Fibroblast of skin of left quadriceps (primary cell): ENCODE data around the gene HOXA9.
A peak's percentile ranks its signal among the peaks of the same experiment; 100 is the strongest.

Experiments
- DNase-seq, 2 experiments: peaks; one replicate each; pipeline ENCODE4 v3.0.0-alpha.2; 2013; ENCODE audit warnings: low read depth in 2 of 2

The HOXA9 gene

DNA sequence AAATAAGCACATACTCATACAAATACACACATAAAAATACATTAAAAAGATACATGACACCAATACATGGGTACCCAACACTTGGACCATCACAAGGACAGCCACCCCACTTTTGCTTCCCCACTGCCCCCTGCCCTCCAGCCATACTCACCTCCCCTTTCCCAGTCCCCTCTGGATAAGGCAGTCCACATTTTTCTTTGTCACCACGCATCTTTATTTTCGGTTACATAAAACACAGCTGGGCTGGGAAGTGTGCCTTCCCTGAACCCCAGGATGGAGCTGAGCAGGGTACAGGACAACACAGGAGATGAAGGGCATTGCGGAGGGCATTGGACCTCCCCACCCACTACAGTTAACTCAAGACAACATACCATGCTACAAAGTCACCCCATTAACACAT, 11.8 kb downstream of the HOXA9 start:
- no peak for DNase-seq

DNA sequence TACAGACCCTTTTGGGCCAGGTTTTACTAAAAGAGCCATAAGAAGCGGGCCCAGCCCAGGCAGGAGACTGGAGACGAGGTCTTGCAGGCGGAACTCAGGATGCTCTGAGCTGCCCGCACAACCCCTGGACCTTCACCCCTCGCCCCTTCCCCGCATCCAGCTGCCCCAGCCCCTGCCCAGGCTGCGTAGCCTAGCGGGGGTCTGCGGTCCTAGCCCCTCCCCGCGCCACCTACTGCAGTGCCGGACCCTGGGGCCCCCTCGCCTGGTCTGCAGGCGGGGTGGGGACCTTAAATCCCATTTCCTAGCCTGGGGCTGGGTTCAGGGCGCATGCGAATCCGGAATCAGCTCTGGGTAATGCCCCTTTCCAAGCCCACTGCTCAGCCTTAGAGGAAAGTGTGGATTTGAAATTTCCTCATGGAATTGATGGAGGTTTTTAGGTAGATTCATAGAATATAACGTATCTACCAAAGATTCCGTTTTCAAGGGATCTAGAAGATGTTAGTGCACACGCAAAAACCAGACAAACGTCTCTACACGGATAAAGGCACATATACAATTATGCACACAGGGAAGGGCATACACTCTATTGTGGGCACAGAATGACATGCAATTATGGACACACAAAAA, 12.4 kb downstream of the HOXA9 start:
- DNase-seq: no peak

DNA sequence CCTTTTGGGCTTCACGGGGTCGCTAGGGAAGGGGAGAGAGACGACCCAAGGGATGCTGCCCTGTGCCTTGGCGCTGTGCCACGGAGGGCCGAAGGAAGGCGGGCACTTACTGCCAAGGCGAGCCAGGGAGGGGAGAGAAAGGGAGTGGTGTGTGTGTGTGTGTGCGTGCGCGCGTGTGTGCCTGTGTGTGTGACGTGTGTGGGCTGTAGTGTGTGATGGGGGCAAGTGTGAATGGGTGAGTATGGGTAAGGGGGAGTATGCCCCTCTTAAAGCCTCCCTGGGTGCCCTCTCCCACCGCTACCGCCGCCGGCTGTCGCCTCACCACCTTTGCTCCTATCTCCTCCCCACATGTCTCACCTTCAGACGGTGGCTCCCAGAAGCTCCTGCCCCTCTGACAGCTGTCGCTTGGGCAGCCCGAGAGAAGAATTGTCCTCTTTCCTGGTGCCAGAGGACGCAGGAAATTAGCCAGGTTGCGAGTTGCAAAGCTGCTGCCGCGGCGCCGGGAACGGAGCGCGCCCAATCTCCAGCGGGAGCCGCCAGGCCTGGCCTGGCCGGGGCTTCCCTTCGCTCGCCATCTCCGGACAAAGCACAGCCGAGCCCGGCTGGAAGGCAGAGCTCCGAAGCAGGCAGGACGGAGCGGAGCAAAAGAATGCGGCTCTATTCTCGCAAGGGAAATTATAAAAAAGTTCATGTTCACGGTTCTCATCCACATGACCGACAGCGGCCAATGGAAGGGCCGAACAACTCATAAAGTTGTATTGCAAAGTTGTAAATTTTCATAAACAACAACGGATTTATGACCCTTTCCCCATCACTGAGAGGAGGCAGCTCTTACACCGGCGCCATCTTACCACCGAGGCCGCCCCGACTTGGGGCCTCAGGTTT, 13.2 kb downstream of the HOXA9 start, which contains the start of gene HOXA3:
TSS of gene HOXA3 (minus strand) at position 653 of the 885 bp plus-strand sequence. CDS start 41,943 bp downstream, outside the sequence.
- peak; percentile 77 to 78 for DNase-seq

DNA sequence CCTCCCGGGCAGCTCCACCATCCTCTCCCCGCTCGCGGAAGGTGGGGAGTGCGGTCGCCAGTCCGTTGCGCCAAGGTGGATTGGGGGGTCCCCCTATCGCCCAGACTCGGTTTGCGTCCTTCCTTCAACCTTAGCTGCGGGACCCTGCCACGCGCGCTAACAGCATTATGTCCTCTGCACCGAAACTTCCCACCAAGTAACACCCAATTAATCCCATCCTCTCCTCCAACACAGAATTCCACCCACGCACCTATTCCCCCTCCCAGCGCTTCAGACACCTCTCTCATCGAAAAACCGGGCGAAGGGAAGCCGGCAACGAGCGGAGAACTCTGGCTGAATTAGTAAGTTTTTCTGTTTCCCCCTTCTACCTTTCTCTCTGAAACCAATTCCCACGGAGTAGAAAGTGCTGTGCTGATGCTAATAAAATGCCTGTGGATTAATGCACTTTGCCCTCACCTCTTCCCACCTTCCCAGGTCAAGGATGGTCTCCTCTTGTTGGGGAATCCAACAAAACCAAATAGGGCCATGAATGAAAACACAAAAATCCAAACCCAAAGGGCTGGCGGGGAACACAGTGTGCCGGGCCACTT, 13.9 kb downstream of the HOXA9 start:
- DNase-seq: no peak

DNA sequence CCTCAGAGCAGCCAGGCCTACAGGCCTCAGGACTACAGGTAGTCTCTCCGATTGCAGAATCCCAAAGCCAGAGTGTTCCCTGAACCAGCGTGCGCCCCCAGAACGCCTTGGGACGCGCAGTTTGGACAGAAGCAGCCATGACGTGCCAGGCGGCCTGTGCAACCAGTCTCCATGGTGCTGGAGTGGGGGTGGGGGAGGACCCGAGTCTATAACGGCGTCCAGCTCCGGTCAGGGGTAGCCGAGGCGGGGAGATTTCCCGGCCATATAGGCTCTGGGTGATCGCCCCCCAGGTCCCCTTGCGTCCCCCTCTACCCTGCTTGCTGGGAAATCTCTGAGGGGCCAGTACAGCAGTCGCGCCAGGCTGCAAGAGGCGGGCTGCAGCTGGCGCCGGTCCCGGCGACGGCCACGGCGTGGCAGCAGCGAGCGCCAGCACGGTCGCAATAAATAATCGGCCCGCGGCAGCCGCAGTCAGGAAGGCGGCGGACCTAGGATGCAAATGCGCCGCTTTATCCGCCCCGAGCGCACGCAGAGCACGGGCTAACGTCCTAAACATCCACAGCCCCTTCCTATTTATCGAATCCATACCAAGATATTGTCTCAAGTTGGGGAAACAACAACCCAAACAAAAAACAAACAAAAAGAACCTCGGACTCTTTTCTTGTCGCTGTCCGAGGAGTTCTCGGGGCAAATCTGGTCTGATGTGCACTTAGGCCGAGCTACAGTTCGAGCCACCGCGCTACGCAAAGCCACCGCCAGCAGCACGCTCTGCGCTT, 14.6 kb downstream of the HOXA9 start:
- no peak for DNase-seq

DNA sequence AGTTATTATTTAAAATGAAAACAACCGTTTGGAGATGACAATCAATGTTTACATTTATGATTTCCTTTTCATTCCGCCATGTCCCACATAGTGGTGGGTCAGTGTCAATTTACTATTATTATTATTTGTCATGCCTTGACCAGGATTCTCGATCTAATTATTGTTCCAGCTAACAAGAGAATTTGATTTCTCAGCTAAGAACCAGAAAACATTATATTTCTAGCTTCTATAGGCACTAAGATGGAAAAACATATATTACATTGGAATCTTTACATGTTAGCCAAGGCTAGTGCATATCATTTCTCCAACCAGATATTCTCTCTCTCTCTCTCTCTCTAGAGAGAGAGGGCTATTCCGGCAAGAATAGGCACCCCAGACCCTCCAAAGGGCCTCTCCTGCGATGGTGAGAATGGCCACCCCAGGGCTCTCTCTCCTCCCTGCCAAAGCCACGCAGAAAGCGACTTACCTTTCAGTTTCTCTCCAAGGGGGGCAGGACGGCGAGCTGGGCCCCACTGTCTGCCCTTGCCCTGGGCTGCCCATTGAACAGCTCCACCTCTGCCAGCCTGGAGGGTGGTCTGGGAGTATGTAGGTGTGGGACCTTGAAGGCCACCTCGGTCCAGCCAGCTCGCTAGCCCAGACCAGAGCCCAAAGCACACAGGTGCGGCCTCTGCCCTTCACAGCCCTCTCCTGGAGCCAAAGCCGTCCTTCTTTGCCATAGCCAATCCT, 15.3 kb downstream of the HOXA9 start:
- DNase-seq: no peak

DNA sequence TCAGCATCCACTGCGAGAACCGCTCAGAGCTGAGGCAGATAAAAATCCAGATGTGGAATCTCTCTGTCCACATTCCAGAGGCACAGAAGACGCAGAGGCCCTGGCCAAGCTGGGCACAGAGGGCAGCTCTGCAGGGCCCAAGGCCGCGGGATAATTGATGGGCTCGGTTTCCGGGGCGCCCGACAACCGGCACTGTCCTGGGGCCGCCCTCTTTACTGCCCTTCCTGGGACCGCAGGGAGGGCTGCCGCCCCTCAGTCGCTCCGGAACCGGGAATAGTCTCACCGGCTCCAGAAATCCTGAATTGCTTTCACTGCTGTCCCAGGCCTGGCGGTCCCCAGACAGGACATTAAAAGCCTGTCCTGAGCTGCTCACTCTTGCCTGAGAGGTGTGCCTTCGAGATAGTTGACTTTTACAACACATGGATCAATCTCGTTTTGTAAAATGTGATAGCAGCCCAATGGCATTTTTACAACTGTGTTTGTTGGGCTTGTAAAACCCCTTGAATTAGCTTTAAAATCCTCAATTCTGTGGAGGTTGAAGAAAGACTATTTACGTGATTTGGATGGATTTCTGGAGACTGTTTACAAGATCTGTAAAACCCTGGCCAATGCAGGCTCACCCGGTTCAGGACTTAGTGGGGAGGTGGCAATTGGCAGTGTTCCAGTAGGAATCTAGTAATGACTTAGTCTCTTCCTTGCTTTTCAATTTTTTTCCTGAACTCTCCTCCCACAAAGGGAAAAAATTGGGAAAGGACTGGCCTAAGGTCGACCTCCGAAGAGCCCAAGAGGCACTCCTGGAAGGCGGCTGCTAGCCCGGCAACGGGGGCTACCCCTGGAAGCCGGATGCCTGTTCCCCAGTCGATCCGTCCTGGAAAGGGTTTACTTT, 16.3 kb downstream of the HOXA9 start:
- no peak for DNase-seq

DNA sequence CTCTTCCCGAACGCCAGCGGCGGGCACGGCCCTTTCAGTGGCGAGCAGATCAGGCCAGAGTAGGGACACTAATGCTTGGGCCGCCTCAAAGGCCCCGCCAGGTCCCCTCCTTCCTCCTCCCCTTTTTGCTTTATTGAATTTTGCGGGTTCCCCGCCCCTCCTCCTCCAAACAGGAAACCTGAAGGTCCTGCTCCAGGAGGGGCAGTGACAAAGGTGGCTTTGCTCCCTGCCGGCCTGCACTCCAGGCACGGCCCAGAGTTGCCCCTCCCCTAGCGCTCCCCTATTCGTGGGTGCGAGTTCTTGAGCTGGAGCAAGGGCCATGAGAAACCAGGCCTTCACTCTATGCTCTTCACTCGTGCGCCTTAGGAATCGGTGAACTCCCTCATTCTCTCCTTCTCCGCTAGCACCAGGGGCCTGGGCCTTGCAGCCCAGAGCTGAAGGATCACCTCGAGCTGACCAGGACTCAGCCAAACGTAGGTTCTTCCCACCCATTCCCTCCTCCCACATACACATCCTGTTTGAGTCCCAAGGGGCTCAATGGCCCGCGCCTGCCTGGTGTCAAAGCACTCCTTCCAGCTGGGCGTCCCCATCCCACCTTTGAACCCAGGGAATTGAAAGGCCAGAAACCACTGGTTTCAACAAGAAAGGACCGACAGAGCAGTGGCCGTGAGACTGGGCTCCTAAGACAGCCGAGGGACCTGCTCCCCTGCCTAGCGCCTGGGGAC, 17.1 kb downstream of the HOXA9 start:
- no peak for DNase-seq

DNA sequence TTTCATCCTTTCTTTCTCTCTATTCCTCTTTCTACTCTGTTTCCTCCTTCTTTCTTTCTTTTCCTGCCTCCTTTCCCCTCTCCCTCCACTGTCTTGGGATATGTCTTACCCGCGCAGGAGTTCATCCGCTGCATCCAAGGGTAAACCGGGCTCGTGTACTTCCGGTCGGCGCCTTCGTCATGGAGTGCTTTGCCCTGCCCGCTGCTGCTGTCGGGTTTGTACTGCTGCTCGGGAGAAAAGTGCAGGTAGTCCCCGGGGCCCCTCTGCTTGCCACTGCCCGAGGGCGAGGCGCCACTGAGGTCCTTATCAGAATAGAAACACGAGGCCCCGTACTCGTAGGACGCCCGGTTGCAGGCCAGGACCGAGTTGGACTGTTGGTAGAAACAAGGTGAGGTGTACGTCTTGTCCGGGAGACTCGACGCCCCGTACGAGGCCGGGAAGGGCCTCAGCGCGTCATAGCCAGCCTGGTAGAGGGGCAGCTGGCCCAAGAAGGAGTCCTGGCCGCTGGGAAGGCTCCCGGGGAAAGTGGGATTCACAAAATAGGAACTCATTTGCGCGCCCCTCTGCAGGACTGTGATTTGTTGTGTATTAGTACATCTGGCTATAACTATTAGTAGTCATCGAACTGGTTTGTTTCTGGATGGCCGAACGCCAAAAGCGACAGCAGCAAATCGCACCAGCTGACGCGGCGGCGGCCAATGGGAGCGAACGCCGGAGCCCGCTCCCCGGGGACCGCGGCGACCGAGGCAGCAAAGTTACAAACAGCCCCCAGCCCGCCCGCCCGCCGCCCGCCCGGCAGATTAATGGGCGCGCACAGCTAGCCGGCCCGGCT, 17.9 kb downstream of the HOXA9 start, which contains the start of gene HOXA6:
TSS of gene HOXA6 (minus strand) at position 576 of the 832 bp plus-strand sequence. CDS start at position 551, 25 bp downstream.
- no peak for DNase-seq

DNA sequence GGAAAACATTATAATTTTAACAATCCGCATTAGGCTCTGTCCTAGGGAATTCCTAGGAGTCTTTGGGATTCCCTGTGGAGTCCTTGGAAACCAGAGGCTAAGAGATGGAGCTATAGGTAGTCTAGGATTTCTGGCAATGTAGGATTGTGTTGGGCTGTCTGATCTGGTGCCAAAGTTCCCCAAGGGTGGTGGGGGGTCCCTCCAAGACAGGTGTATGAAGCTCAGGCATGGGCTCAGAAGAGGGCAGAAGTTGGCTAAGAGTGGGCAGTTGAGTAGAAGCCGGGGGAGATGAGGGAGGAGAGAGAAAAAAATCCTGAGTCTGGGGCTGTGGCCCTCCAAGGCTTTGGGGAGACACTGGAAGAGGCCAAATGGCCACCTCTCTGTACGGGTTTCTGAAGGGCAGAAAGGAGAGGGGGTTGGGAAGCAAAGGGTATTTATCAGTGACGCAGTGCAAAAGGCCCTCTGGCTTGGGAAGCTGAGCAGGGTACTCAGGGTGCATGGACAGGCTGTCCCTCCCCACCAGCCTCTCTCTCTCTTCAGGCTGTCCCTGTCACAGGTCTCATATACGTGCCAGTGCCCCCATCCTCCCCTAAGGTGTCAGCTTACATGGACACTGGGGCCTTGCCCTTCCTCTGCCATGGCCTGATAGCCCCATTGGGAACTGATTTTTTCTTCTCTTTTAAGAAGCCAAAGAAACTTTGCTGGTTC, 18.7 kb downstream of the HOXA9 start:
- no peak for DNase-seq

DNA sequence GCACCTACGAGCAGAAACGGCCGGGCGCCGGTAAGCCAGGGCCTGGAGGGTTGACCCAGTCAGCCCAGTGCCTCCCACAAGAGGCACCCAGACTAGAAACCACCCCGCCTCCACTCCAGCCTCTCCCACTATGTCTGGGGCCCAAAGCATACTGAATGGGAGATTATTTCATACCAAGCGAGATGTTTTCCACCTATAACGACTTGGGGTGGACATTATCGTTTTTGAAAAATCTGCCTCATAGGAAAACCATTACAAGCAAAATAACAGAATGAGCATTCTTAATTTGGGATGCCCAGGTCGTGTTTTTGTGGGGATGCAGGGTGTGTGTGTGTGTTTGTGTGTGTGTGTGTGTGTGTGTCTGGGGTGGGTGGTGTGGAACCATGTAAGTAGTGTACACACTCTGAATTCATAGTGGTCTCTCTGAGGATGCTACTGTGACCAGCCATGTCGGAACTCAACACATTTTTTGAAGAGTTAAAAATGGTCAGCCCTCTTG, 19.4 kb downstream of the HOXA9 start:
- no peak for DNase-seq

DNA sequence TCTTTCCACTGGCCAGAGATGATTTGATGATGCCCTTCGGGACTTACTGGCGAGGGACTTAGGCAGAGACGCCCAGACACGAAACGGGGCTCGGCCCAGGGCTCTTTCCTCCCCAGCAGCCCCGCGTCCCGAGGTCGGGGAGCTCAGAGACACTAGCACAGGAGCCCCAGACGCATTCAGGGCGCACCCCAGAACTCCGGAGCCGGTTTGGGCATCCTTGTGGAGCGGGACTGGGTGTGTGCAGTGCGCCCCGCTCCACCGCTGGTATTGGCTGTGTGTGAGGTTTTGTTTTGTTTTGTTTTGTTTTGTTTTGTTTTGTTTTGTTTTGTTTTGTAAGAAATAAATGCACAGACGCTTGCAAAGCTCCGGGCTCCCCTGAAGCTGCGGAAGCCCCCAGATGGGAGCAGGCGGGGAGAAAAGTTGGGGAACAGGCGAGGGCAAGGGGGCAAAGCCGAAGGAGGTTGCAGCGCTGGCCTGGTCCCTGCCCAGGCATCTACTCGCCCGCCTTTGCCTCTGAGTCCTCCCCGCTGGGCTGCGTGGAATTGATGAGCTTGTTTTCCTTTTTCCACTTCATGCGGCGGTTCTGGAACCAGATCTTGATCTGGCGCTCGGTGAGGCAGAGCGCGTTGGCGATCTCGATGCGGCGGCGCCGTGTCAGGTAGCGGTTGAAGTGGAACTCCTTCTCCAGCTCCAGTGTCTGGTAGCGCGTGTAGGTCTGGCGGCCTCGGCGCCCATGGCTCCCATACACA, 20.0 kb downstream of the HOXA9 start:
- DNase-seq: no peak

DNA sequence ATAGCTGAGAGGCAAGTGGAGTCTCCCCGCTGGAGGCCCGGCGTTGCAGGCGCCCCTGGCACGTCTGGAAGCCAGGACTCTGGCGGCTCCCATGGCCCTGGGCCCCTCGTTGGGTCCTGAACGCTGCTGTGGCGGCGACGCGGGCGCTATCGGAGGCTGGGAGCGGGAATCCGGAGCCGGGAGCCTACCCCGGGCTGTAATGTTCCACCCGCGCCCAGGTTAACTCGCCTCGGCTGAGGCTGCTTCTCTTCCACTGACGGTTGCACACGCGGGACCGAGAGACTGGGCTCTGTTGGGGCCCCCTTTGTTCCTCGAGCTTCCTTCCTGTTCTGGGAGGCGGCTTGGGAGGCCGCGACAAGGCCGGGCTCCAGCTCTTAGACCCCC, 20.6 kb downstream of the HOXA9 start:
- DNase-seq: no peak

DNA sequence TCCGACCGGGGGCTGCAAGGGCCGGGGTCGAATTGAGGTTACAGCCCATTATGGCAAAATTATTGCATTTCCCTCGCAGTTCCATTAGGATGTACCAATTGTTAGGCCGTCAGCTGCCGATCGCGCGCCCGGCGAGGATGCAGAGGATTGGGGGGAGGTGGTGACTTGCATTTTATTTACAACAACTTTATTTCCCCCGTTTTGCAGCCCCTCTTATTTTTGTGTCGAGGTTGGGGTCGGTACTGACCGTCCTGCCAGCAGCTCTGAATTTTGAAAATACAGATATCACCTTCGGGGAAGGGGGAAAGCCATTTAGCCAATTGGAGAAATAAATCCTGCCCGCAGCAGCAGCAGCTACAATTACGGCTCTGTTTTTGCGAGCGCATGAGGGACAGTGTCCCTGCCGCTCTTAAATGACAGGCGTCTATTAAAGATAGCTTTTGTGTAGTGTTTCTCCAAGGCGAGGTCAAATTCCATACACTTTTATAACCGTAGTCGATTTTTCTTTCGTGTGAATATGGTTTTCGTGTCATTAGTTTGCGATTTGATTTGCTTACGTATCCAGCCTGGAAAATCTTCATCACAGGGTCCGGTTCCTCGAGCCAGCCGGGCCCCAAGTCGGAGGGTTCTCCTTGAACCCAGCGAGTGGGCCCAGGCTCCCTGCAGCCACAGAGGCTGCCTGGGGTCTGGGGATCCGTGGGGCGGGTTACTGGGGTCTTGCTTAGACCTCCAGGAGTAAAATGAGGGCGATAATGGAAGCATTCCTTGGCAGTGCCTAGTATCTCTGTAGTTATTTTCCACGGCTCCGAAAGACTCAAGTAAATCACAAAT, 21.2 kb downstream of the HOXA9 start:
- no peak for DNase-seq

DNA sequence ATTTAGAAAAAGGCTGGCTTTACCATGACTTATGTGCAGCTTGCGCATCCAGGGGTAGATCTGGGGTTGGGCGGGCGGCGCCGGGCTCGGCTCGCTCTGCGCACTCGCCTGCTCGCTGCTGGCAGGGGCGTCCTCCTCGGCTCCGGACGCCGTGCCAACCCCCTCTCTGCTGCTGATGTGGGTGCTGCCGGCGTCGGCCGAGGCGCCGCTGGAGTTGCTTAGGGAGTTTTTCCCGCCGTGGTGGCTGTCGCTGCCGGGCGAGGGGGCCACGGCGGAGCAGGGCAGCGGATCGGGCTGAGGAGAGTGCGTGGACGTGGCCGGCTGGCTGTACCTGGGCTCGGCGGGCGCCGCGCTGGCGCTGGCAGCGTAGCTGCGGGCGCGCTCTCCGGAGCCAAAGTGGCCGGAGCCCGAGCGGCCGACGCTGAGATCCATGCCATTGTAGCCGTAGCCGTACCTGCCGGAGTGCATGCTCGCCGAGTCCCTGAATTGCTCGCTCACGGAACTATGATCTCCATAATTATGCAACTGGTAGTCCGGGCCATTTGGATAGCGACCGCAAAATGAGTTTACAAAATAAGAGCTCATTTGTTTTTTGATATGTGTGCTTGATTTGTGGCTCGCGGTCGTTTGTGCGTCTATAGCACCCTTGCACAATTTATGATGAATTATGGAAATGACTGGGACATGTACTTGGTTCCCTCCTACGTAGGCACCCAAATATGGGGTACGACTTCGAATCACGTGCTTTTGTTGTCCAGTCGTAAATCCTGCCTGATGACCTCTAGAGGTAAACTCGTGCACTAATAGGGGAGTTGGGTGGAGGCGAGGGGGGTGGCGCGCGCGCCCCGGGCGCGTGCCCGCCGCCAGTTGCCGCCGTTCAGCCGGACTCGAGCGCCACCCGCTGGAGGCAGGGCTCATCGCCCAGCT, 22.1 kb downstream of the HOXA9 start, which contains the start of gene HOXA5:
TSS of gene HOXA5 (minus strand) at position 659 of the 927 bp plus-strand sequence. CDS start at position 585, 74 bp downstream.
- no peak for DNase-seq
